Epithelial cell of prostate (primary cell): ENCODE measurements around the gene ADGRD1.

Source experiments
- DNase-seq: peaks from one replicate; pipeline ENCODE4 v3.0.0-alpha.2; 2011; ENCODE audit warnings: low read depth, low spot score
- H3K27ac ChIP-seq: fragments of 450-650 bp; 2 replicates; pipeline ENCODE4 v1.5.1; 2017; ENCODE audit warnings: mild to moderate bottlenecking

ADGRD1 gene

GRCh38 chr12:131050463-131051154, 96.9 kb downstream of the ADGRD1 start:
- no peak overlapping the region for H3K27ac ChIP-seq
- DNase-seq, result no peak

- DNase-seq, result no peak
- H3K27ac ChIP-seq, result no peak overlapping the region
Observed at GRCh38 chr12:131051155-131051473, 97.4 kb downstream of the ADGRD1 start.

- no peak for DNase-seq
- no peak overlapping the region for H3K27ac ChIP-seq
Observed at GRCh38 chr12:131052063-131052781, 98.5 kb downstream of the ADGRD1 start.

- DNase-seq, result no peak
- no peak overlapping the region for H3K27ac ChIP-seq
Observed at GRCh38 chr12:131052929-131053328, 99.2 kb downstream of the ADGRD1 start.

GRCh38 chr12:131053567-131053966, 99.9 kb downstream of the ADGRD1 start:
- DNase-seq, result no peak
- H3K27ac ChIP-seq, result no peak overlapping the region

- no peak overlapping the region for H3K27ac ChIP-seq
- no peak for DNase-seq
Observed at GRCh38 chr12:131054345-131055092, 100.8 kb downstream of the ADGRD1 start.

GRCh38 chr12:131055093-131055465, 101.4 kb downstream of the ADGRD1 start:
- H3K27ac ChIP-seq, result no peak overlapping the region
- no peak for DNase-seq

GRCh38 chr12:131055596-131056233, 102.0 kb downstream of the ADGRD1 start:
- no peak for DNase-seq
- no peak overlapping the region for H3K27ac ChIP-seq

- H3K27ac ChIP-seq, result no peak overlapping the region
- DNase-seq, result no peak
Observed at GRCh38 chr12:131056626-131057025, 102.9 kb downstream of the ADGRD1 start.

- no peak overlapping the region for H3K27ac ChIP-seq
Observed at GRCh38 chr12:131057211-131057721, 103.6 kb downstream of the ADGRD1 start.

GRCh38 chr12:131057722-131058515, 104.2 kb downstream of the ADGRD1 start:
- H3K27ac ChIP-seq, result no peak overlapping the region
- DNase-seq, result no peak

More at GRCh38 chr12:131057211-131057721, 103.6 kb downstream of the ADGRD1 start:
- no peak for DNase-seq

- no peak overlapping the region for H3K27ac ChIP-seq
- DNase-seq, result no peak
Observed at GRCh38 chr12:131058700-131059099, 105.0 kb downstream of the ADGRD1 start.

GRCh38 chr12:131060011-131060703, 106.5 kb downstream of the ADGRD1 start:
- no peak overlapping the region for H3K27ac ChIP-seq
- no peak for DNase-seq

GRCh38 chr12:131061041-131061806, 107.5 kb downstream of the ADGRD1 start:
- no peak for DNase-seq
- no peak overlapping the region for H3K27ac ChIP-seq

GRCh38 chr12:131063413-131063812, 109.7 kb downstream of the ADGRD1 start:
- no peak for DNase-seq
- no peak overlapping the region for H3K27ac ChIP-seq

GRCh38 chr12:131063960-131064359, 110.3 kb downstream of the ADGRD1 start:
- DNase-seq, result no peak
- no peak overlapping the region for H3K27ac ChIP-seq

GRCh38 chr12:131065279-131065678, 111.6 kb downstream of the ADGRD1 start:
- DNase-seq, result no peak
- no peak overlapping the region for H3K27ac ChIP-seq

GRCh38 chr12:131065801-131066200, 112.1 kb downstream of the ADGRD1 start:
- no peak overlapping the region for H3K27ac ChIP-seq
- no peak for DNase-seq
